ENCODE results near the gene CHRNG.

DNA sequence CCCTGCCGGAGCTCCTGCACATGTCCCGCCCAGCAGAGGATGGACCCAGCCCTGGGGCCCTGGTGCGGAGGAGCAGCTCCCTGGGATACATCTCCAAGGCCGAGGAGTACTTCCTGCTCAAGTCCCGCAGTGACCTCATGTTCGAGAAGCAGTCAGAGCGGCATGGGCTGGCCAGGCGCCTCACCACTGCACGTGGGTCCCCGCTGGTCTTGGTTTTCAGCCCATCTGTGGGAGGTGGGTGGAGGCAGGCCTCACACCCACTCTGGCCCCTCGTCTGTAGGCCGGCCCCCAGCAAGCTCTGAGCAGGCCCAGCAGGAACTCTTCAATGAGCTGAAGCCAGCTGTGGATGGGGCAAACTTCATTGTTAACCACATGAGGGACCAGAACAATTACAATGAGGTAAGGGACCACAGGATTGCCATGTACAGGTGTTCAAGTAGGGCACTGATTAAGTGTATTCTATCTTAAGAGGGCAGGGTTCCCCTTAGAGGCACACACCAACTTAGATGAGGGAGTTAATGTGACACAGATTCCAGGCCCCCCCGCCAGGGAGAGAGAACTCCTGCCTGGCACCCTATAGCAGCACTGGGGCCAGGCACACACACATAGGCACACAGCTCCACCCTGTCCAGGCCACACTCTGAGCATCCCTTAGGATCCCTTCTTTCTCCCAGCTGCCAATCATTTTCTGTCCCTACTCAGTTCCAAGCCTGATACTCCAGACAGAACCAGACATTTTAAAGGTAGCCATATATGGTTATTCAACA is 5.4 kb upstream of the CHRNG start:
- TF ChIP-seq, protein P1, sequence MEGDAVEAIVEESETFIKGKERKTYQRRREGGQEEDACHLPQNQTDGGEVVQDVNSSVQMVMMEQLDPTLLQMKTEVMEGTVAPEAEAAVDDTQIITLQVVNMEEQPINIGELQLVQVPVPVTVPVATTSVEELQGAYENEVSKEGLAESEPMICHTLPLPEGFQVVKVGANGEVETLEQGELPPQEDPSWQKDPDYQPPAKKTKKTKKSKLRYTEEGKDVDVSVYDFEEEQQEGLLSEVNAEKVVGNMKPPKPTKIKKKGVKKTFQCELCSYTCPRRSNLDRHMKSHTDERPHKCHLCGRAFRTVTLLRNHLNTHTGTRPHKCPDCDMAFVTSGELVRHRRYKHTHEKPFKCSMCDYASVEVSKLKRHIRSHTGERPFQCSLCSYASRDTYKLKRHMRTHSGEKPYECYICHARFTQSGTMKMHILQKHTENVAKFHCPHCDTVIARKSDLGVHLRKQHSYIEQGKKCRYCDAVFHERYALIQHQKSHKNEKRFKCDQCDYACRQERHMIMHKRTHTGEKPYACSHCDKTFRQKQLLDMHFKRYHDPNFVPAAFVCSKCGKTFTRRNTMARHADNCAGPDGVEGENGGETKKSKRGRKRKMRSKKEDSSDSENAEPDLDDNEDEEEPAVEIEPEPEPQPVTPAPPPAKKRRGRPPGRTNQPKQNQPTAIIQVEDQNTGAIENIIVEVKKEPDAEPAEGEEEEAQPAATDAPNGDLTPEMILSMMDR (IDR thresholded peaks at IDR 0.05; ENCODE audit: extremely low read depth in 1 of 2, insufficient read depth in 1 of 2, low read depth in 1 of 2, low read length in 2 of 2): no peak
- no peak for TF ChIP-seq POLR2A (IDR thresholded peaks at IDR 0.05; ENCODE audit: low read depth, low read length)
- no peak for TF ChIP-seq FOS (IDR thresholded peaks at IDR 0.05; ENCODE audit: borderline replicate concordance, insufficient read depth, low read length)
- TF ChIP-seq POLR2AphosphoS5 (IDR thresholded peaks at IDR 0.05; ENCODE audit: insufficient read depth, low read depth, low read length): no peak
- TF ChIP-seq JUN (IDR thresholded peaks at IDR 0.05; ENCODE audit: borderline replicate concordance, insufficient read depth, insufficient read length, low read depth): no peak
- no peak for TF ChIP-seq MYC (IDR thresholded peaks at IDR 0.05; ENCODE audit: low read depth, low read length)
- no peak for TF ChIP-seq EZH2 (IDR thresholded peaks at IDR 0.05; ENCODE audit: borderline replicate concordance, low read depth, low read length, severe bottlenecking)

All from endothelial cell of umbilical vein (primary cell).